B cell (primary cell): Measurements from ENCODE around the gene CPLX1. TPM values are rescaled to one million over a fixed set of nuclear protein-coding genes. Genes with fewer than 3 reads are reported as not detected.
"Not testable (repeated sequence)": the region's sequence is repeated elsewhere in the genome, so short reads cannot be mapped to it uniquely, and the experiment has no call there.

Source experiments
- ATAC-seq: fragments of 200-7000 bp; cut with Tn5 transposase; one replicate; pipeline ENCODE4 v1.10.0; 2021; ENCODE audit warnings: low read depth, mild to moderate bottlenecking, moderate number of reproducible peaks, moderate library complexity
- CTCF ChIA-PET: fragments of 350-600 bp; sonication (Branson Sonifier 250); formaldehyde crosslinking; loops from one replicate; lab custom pipeline; 2021; ENCODE audit warnings: antibody characterized with exemption, inconsistent platforms; lab: Charles Lee
- POLR2A ChIA-PET: fragments of 350-600 bp; sonication (Branson Sonifier 250); formaldehyde crosslinking; loops from one replicate; lab custom pipeline; 2021; ENCODE audit warnings: antibody characterized with exemption; lab: Charles Lee
- DNase-seq: peaks from one replicate; pipeline ENCODE4 v3.0.0; 2013
- H2AFZ ChIP-seq: 2 replicates; pipeline ENCODE4 v1.6.1; 2012; ENCODE audit warnings: mild to moderate bottlenecking, low read depth, low read length; ENCODE audit not compliant: insufficient read depth, poor library complexity, severe bottlenecking
- H3K27ac ChIP-seq, 2 donors: 1 replicate in 1 of 2; 2 replicates in 1 of 2; pipeline ENCODE4 v1.5.1; 2012 to 2013; ENCODE audit warnings: low read length in 2 of 2, mild to moderate bottlenecking in 2 of 2, moderate library complexity in 1 of 2
- H3K27me3 ChIP-seq, 4 experiments: fragments of 200-600 bp in 1 of 4; sonication (generic) in 1 of 4; replicated peaks in 1 of 4; 1 replicate in 2 of 4; 2 replicates in 2 of 4; pipeline versions ENCODE4 v1.6.1 to v1.7.0; 2013 to 2016; ENCODE audit warnings: low read length in 3 of 4, mild to moderate bottlenecking in 2 of 4, mixed read lengths in 1 of 4, moderate library complexity in 1 of 4; ENCODE audit not compliant: insufficient read depth in 4 of 4, control insufficient read depth in 3 of 4; ENCODE audit errors: control extremely low read depth in 1 of 4
- H3K36me3 ChIP-seq, 2 experiments: replicated peaks in 1 of 2; 1 replicate in 1 of 2; 2 replicates in 1 of 2; pipeline versions ENCODE4 v1.6.1 to v1.7.1; 2013; ENCODE audit warnings: low read length in 1 of 2; ENCODE audit not compliant: insufficient read depth in 2 of 2, control insufficient read depth in 1 of 2; ENCODE audit errors: control extremely low read depth in 1 of 2, extremely low read depth in 1 of 2
- H3K4me1 ChIP-seq, 2 donors: fragments of 200-600 bp in 1 of 2; sonication (generic) in 1 of 2; 1 replicate in 1 of 2; 2 replicates in 1 of 2; pipeline versions ENCODE4 v1.5.1 to v1.6.1; 2013 to 2017; ENCODE audit warnings: low read length in 2 of 2; ENCODE audit not compliant: control insufficient read depth in 2 of 2, insufficient read depth in 2 of 2
- H3K4me2 ChIP-seq: replicated peaks from 2 replicates; pipeline ENCODE3; 2012; ENCODE audit warnings: mild to moderate bottlenecking, low read depth, low read length; ENCODE audit not compliant: poor library complexity, severe bottlenecking
- H3K4me3 ChIP-seq, 5 experiments: fragments of 200-600 bp in 1 of 5; sonication (generic) in 1 of 5; 1 replicate in 3 of 5; 2 replicates in 2 of 5; pipeline versions ENCODE4 v1.5.1 to v1.7.0; 2011 to 2016; ENCODE audit warnings: low read length in 4 of 5, mild to moderate bottlenecking in 4 of 5, low read depth in 2 of 5, control low read depth in 1 of 5, moderate library complexity in 1 of 5; ENCODE audit not compliant: insufficient read depth in 1 of 5; ENCODE audit errors: control extremely low read depth in 1 of 5, extremely low read depth in 1 of 5
- H3K79me2 ChIP-seq: fragments of 200-600 bp; sonication (generic); one replicate; pipeline ENCODE4 v1.6.0; 2016; ENCODE audit warnings: low read length; ENCODE audit not compliant: control insufficient read depth, insufficient read depth
- H3K9ac ChIP-seq: fragments of 200-600 bp; sonication (generic); 2 replicates; pipeline ENCODE4 v1.6.1; 2017; ENCODE audit warnings: mild to moderate bottlenecking, low read length, moderate library complexity
- H3K9me3 ChIP-seq, 3 donors: one replicate each; pipeline versions ENCODE4 v1.6.1 to v1.7.1; 2013; ENCODE audit warnings: low read length in 2 of 3; ENCODE audit not compliant: control insufficient read depth in 2 of 3, insufficient read depth in 1 of 3; ENCODE audit errors: control extremely low read depth in 1 of 3
- H4K20me1 ChIP-seq: 2 replicates; pipeline ENCODE4 v1.6.0; 2012; ENCODE audit warnings: mild to moderate bottlenecking, low read length; ENCODE audit not compliant: insufficient read depth, control insufficient read depth, poor library complexity, severe bottlenecking
- H3K27ac Mint-ChIP-seq: one replicate; pipeline ENCODE4 v1.8.0; 2021; ENCODE audit warnings: mixed read lengths
- H3K27me3 Mint-ChIP-seq: one replicate; pipeline ENCODE4 v1.8.0; 2021; ENCODE audit warnings: mixed read lengths
- H3K4me1 Mint-ChIP-seq: one replicate; pipeline ENCODE4 v1.8.0; 2021; ENCODE audit warnings: mixed read lengths
- H3K4me3 Mint-ChIP-seq: one replicate; pipeline ENCODE4 v1.8.0; 2021; ENCODE audit warnings: mixed read lengths
- H3K9me3 Mint-ChIP-seq: one replicate; pipeline ENCODE4 v1.8.0; 2022; ENCODE audit warnings: mixed read lengths; ENCODE audit not compliant: insufficient read depth
- EZH2 ChIP-seq: IDR thresholded peaks from 2 replicates; pipeline ENCODE4 v1.6.1; 2012; ENCODE audit warnings: borderline replicate concordance, low read depth, mild to moderate bottlenecking, moderate library complexity, low read length; ENCODE audit not compliant: insufficient read depth, poor library complexity, severe bottlenecking
- WGBS: methylation state at CpG from one replicate; pipeline ENCODE4 v1.1.5; 2013; ENCODE audit warnings: missing lambda C conversion rate; ENCODE audit not compliant: insufficient coverage; 5-methylcytosine and 5-hydroxymethylcytosine counted together
- intact Hi-C: fragments of 100-400 bp; cut with micrococcal nuclease; formaldehyde crosslinking; loops from one replicate; pipeline ENCODE4 v1.10.0; 2022
- polyA plus RNA-seq: library from polyadenylated mRNA; depleted of rRNA; stranded (reverse); fragments of >200 nt; gene quantifications from 2 replicates; pipeline ENCODE4 v1.2.3, GENCODE V29; 2012
- total RNA-seq, 2 donors: library from RNA; stranded (reverse); fragments of 120-200 nt in 1 of 2; gene quantifications; 1 replicate in 1 of 2; 2 replicates in 1 of 2; pipeline versions ENCODE4 v1.2.3 to v1.2.4, GENCODE V29; 2013 to 2022
- TF ChIP-seq, protein P1 (sequence below): fragments of 200-600 bp; IDR thresholded peaks from one replicate; pipeline ENCODE4 v1.8.0; 2022; ENCODE audit warnings: antibody characterized with exemption, mild to moderate bottlenecking

CPLX1 gene
- total and polyA plus RNA-seq, 2 donors (not counting 1 experiment from before 2014, with no cell fraction given) = not detected

DNA sequence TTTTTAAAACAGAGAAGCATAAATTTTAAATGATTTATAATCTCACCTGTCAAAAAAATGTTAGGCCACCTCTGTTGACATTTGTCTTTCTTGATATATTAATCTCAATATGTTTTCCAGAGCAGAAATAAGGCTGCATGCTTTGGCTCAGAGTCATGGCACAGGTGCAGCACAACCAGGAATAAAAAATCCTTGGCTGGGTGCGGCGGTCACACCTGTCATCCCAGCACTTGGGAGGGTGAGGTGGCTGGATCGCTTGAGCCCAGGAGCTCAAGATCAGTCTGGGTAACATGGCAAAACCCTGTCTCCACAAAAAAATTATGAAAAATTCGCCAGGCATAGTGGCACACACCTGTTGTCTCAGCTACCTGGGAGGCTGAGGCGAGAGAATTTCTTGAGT lies 18.1 kb downstream of the CPLX1 start:
- TF ChIP-seq, protein P1, sequence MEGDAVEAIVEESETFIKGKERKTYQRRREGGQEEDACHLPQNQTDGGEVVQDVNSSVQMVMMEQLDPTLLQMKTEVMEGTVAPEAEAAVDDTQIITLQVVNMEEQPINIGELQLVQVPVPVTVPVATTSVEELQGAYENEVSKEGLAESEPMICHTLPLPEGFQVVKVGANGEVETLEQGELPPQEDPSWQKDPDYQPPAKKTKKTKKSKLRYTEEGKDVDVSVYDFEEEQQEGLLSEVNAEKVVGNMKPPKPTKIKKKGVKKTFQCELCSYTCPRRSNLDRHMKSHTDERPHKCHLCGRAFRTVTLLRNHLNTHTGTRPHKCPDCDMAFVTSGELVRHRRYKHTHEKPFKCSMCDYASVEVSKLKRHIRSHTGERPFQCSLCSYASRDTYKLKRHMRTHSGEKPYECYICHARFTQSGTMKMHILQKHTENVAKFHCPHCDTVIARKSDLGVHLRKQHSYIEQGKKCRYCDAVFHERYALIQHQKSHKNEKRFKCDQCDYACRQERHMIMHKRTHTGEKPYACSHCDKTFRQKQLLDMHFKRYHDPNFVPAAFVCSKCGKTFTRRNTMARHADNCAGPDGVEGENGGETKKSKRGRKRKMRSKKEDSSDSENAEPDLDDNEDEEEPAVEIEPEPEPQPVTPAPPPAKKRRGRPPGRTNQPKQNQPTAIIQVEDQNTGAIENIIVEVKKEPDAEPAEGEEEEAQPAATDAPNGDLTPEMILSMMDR = no peak
- TF ChIP-seq EZH2 = no peak
- H3K4me3 ChIP-seq = no peak overlapping the region
- 83% methylated on average over 3 of the region's 5 CpGs for WGBS
- H3K27me3 Mint-ChIP-seq = peaks cover 28% of the 10 kb centered on the region
- no peak overlapping the region for H3K27ac ChIP-seq
- DNase-seq (no peak), ATAC-seq (no peak)
- H3K27ac Mint-ChIP-seq = no peak overlapping the region
- no peak overlapping the region for H3K4me2 ChIP-seq
- peaks cover 2% of the 10 kb centered on the region for H3K9me3 Mint-ChIP-seq
- CTCF ChIA-PET = no interaction called here
- POLR2A ChIA-PET = no interaction called here
- H3K36me3 ChIP-seq = no peaks in the 10 kb centered on the region
- no peak overlapping the region for H3K4me3 Mint-ChIP-seq
- intact Hi-C loops = no loop called here
- H4K20me1 ChIP-seq = no peaks in the 10 kb centered on the region
- H3K9ac ChIP-seq = no peak overlapping the region
- peaks cover 0 to 5% (median 0%) of the 10 kb centered on the region in 4 experiments for H3K27me3 ChIP-seq
- H3K4me1 Mint-ChIP-seq = no peaks in the 10 kb centered on the region
- no peaks in the 10 kb centered on the region for H3K4me1 ChIP-seq
- H3K79me2 ChIP-seq = no peaks in the 10 kb centered on the region
- peaks cover 0 to 13% (median 0%) of the 10 kb centered on the region in 3 donors for H3K9me3 ChIP-seq
- no peak overlapping the region for H2AFZ ChIP-seq

- POLR2A ChIA-PET = not testable (repeated sequence)
These were observed 18.9 kb downstream of the CPLX1 start for GRCh38 chr4:806979-807378.

More at GRCh38 chr4:806979-807378, 18.9 kb downstream of the CPLX1 start:
- H3K4me3 Mint-ChIP-seq, H3K9ac ChIP-seq, H3K4me1 Mint-ChIP-seq, intact Hi-C loops, CTCF ChIA-PET, DNase-seq, H4K20me1 ChIP-seq, H3K9me3 Mint-ChIP-seq, H3K27ac ChIP-seq, H3K79me2 ChIP-seq, H3K27me3 ChIP-seq, H3K4me1 ChIP-seq, H2AFZ ChIP-seq, H3K27ac Mint-ChIP-seq, ATAC-seq, H3K4me2 ChIP-seq, H3K36me3 ChIP-seq, H3K4me3 ChIP-seq: not testable (repeated sequence)
- WGBS = no CpG with 5 or more reads among the region's 4 CpGs
- peaks cover 0 to 13% (median 0%) of the 10 kb centered on the region in 3 donors for H3K9me3 ChIP-seq
- H3K27me3 Mint-ChIP-seq = peaks cover 21% of the 10 kb centered on the region
